HG03159 (cell line): Measurements from ENCODE around the gene BTG1.
A peak's percentile ranks its signal among the peaks of the same experiment; 100 is the strongest.
"Not testable (repeated sequence)": the region's sequence is repeated elsewhere in the genome, so short reads cannot be mapped to it uniquely, and the experiment has no call there.

Source experiments
- ATAC-seq: cut with Tn5 transposase; IDR thresholded peaks from one replicate; pipeline ENCODE4 v1.9.1; 2021; ENCODE audit warnings: mild to moderate bottlenecking, moderate library complexity; ENCODE audit not compliant: unreplicated experiment

BTG1 gene

GRCh38 chr12:92151916-92152315 is 6.3 kb upstream of the BTG1 start:
- no peak for ATAC-seq

GRCh38 chr12:92149563-92149962 is 3.9 kb upstream of the BTG1 start:
- no peak for ATAC-seq

GRCh38 chr12:92147491-92147890 is 1.8 kb upstream of the BTG1 start:
- no peak for ATAC-seq

GRCh38 chr12:92146497-92147224 is 1.0 kb upstream of the BTG1 start:
- no peak for ATAC-seq

- ATAC-seq, result no peak
Measured at GRCh38 chr12:92145481-92145730, 240 bp downstream of the BTG1 start.

- no peak for ATAC-seq
Measured at GRCh38 chr12:92144631-92145480, 790 bp downstream of the BTG1 start.

- peak; percentile 19 for ATAC-seq
Measured at GRCh38 chr12:92143686-92144630, 1.7 kb downstream of the BTG1 start.

- ATAC-seq, result no peak
Measured at GRCh38 chr12:92143258-92143657, 2.4 kb downstream of the BTG1 start.

GRCh38 chr12:92142251-92142926 is 3.3 kb downstream of the BTG1 start:
- ATAC-seq, result no peak

GRCh38 chr12:92141591-92142121 is 4.0 kb downstream of the BTG1 start:
- ATAC-seq, result no peak

GRCh38 chr12:92140896-92141536 is 4.6 kb downstream of the BTG1 start:
- no peak for ATAC-seq

- no peak for ATAC-seq
Measured at GRCh38 chr12:92140156-92140555, 5.5 kb downstream of the BTG1 start.

GRCh38 chr12:92139634-92140150 is 6.0 kb downstream of the BTG1 start:
- no peak for ATAC-seq

GRCh38 chr12:92138626-92139025 is 7.0 kb downstream of the BTG1 start:
- ATAC-seq, result no peak

- no peak for ATAC-seq
Measured at GRCh38 chr12:92138144-92138543, 7.5 kb downstream of the BTG1 start.

GRCh38 chr12:92136965-92137721 is 8.5 kb downstream of the BTG1 start:
- ATAC-seq, result no peak

GRCh38 chr12:92136026-92136730 is 9.5 kb downstream of the BTG1 start:
- no peak for ATAC-seq

- ATAC-seq, result not testable (repeated sequence)
Measured at GRCh38 chr12:92135541-92135940, 10.1 kb downstream of the BTG1 start.
